ENCODE measurements around the gene BRAF.
"Not testable (repeated sequence)": the region's sequence is repeated elsewhere in the genome, so short reads cannot be mapped to it uniquely, and the experiment has no call there.

BRAF gene

DNA sequence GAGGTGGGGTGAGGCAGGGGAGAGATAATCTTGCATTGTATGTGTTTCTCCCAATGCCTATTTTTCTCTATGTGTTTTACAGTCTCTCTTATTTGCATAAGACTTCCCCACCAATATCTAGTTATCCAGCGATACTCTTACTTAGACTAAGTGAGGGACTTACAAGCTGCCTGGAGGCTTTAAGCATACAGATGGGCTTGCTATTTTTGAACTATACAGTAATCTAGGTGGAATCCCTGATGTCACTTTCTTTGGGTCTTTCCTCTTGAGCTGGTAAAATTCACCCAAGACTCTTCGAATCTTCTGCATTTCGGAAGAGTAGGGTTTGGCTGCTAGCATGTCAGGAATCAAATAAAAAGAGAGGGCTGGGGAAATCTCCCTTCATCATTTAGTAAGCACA lies 151.6 kb downstream of the BRAF start:
- no peak for DNase-seq

GRCh38 chr7:140771826-140772225 lies 152.9 kb downstream of the BRAF start:
- no peak for DNase-seq

- DNase-seq = no peak
Observed at GRCh38 chr7:140769852-140770251, 154.9 kb downstream of the BRAF start.

DNA sequence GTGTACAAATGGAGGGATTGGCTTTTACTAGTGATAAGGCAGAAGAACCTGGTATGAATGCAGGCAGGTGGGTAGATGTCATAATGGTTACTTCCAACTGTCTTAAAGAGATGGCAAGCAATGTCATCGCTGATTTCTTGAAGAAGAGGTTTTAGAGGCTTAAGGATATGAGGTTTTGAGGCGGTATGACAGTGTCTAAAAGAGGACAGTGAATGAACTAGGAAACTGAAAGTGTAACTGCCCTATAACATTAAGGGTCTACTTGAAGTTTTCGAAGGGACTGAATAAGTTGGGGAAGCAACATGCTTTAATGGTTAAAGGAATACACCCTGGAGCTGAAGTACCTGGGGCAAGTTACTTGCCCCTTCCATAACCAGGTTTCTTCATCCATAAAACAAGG lies 157.3 kb downstream of the BRAF start:
- no peak for DNase-seq

- DNase-seq = not testable (repeated sequence)
Observed at GRCh38 chr7:140765441-140765840, 159.3 kb downstream of the BRAF start.

DNA sequence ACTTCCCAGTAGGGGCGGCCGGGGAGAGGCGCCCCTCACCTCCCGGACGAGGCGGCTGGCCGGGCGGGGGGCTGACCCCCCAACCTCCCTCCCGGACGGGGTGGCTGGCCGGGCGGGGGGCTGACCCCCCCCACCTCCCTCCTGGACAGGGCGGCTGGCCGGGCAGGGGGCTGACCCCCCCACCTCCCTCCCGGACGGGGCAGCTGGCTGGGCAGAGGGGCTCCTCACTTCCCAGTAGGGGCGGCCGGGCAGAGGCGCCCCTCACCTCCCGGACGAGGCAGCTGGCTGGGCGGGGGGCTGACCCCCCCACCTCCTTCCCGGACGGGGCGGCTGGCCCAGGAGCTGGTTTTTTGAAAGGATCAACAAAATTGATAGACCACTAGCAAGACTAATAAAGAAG lies 161.6 kb downstream of the BRAF start:
- DNase-seq = not testable (repeated sequence)

DNA sequence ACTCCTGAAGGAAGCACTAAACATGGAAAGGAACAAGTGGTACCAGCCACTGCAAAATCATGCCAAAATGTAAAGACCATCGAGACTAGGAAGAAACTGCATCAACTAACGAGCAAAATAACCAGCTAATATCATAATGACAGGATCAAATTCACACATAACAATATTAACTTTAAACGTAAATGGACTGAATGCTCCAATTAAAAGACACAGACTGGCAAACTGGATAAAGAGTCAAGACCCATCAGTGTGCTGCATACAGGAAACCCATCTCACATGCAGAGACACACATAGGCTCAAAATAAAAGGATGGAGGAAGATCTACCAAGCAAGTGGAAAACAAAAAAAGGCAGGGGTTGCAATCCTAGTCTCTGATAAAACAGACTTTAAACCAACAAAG lies 163.4 kb downstream of the BRAF start:
- not testable (repeated sequence) for DNase-seq

- no peak for DNase-seq
Observed at GRCh38 chr7:140754506-140754905, 170.2 kb downstream of the BRAF start.

DNA sequence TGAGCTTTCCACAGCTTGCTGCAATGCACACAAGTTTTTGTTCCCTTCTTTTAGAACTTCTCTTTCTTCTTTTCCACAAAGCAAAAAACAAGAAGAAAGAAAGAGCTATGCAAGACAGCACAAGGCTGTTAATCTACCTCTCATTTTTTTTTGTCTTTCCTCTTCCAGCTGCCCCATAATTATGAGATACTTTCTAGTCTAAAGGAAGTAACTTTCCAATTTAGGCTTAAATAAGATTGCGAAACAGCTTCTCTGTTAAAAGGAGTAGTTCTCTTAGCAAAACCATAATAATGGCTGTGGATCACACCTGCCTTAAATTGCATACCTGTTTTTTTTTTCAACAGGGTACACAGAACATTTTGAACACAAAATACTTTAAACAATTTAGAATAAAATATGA lies 172.2 kb downstream of the BRAF start:
- no peak for DNase-seq

- no peak for DNase-seq
Observed at GRCh38 chr7:140746751-140747150, 178.0 kb downstream of the BRAF start.

- DNase-seq = no peak
Observed at GRCh38 chr7:140745266-140746058, 179.3 kb downstream of the BRAF start.

DNA sequence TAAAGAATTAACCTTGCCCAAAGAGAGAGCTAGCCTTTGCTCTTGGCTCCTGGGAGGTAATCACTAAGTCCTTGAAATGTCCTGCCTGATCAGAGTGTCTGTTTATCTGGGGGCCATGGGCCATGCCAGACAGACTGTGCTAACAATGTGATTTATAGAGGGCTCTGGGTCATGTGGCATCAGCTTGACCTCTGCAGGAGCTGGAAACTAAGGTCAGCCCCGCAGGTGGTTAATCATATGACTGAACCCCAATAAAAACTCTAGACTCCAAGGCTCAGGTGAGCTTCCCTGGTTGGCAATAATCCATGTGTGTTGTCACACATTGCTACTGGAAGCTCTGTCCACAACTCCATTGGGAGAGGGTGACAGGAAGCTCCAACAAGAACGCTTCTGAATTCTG lies 180.7 kb downstream of the BRAF start:
- DNase-seq = no peak

GRCh38 chr7:140743255-140743654 lies 181.5 kb downstream of the BRAF start:
- not testable (repeated sequence) for DNase-seq

DNA sequence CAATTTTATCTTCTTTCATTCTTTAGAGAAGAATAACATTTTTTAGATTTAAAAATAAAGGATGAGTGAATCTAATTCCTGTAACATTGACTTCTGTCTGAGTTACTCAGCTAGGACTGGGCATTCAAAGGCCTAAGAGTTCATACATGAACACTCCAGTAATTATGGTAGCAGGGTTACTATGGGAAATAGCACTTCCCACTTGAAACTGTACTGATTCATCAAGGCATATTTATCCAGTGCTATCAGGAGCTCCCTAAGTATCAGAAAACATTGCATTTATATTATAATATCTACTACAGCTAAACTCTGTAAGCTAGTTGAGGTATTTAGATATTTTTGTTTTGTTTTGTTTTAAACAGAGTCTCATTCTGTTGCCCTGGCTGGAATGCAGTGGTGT lies 186.4 kb downstream of the BRAF start:
- DNase-seq = no peak

GRCh38 chr7:140734729-140735128 lies 190.0 kb downstream of the BRAF start:
- DNase-seq = no peak

- DNase-seq = no peak
Observed at GRCh38 chr7:140734096-140734495, 190.6 kb downstream of the BRAF start.

GRCh38 chr7:140732416-140732815 lies 192.3 kb downstream of the BRAF start:
- no peak for DNase-seq

GRCh38 chr7:140726281-140726680 lies 198.4 kb downstream of the BRAF start:
- DNase-seq = peak in 1 of 51 donors; percentile 7

GRCh38 chr7:140724706-140725105 lies 200.0 kb downstream of the BRAF start:
- DNase-seq = no peak

GRCh38 chr7:140723574-140723973 lies 201.2 kb downstream of the BRAF start:
- DNase-seq = no peak

DNA sequence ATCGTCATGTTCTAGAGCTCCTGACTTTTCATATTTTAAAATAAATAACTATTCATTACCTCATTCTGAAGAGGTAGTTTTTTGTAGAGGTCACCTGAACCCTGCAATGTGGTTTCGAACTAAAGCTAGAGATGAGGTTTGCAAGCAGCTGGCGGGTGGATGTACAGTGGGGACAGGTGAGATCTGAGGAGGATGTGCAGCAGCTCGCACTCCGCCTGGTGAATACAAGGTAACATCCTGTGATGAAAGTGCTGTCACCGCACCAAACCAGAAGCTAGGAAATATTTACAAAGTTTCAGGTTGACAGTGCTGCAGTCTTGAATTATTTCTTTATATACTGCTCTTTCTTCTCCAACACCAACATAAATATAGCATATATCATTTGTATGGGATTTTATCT lies 201.7 kb downstream of the BRAF start:
- no peak for DNase-seq

DNA sequence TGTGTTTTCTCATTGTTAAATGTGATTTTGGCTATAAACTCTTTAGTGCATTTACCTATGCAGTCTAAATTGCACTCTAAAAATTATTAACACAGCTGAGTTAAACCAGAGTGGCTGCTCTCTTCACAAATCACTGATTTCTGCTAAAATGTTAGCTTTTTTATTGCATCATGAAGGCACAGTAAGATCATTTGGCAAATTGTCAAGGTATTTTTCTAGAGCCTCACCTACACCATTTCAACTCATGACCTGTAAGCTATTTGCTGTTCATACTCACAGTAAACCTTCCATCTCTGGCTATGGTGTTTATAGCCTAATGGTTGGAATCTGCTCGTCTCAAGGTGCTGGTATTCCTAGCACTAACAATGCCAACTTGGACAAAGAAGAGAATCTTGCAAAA lies 202.5 kb downstream of the BRAF start:
- no peak for DNase-seq

DNA sequence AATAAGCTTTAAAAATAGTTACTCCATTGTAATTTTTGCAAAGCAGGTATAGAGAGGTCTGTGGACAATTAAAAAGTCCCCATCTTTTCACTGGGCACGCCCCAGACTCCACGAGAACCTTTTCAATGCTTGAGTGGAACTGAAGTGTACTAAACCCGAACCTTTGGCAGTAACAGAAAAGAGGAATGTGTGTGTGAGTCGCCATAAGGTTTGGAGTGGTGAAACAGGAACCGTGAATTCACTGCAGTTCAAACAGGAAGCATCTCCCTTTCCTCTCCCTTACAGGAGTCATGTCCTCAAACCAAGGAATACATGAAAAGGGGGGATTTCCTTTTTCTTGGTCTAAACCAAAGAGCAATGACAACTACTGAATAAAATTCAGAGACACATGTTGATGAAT lies 205.0 kb downstream of the BRAF start:
- DNase-seq = no peak
